Esophagus squamous epithelium (tissue), 4 donors: Measurements from ENCODE around the gene ATP8B3.
"Not testable (repeated sequence)": the region's sequence is repeated elsewhere in the genome, so short reads cannot be mapped to it uniquely, and the experiment has no call there.

Experiments used
- CTCF ChIP-seq, 6 experiments: fragments of 450-650 bp in 4 of 6; fragments of 200-600 bp in 2 of 6; sonication (generic) in 2 of 6; IDR thresholded peaks; one replicate each; pipeline ENCODE4 v1.5.1; 2016 to 2019; ENCODE audit warnings: antibody characterized with exemption in 6 of 6, mild to moderate bottlenecking in 4 of 6, moderate library complexity in 4 of 6
- POLR2A ChIP-seq, 4 donors: fragments of 450-650 bp; IDR thresholded peaks; one replicate each; pipeline ENCODE4 v1.6.1; 2017; ENCODE audit warnings: antibody characterized with exemption in 4 of 4, mild to moderate bottlenecking in 4 of 4, moderate library complexity in 3 of 4

- not testable (repeated sequence) for TF ChIP-seq CTCF, POLR2A (IDR thresholded peaks at IDR 0.05)
These were observed 14.8 kb downstream of the ATP8B3 start for GRCh38 chr19:1797313-1797712.
